Astrocyte (in vitro differentiated cells and primary cell): ENCODE measurements around the gene UBTF. TPM values are rescaled to one million over a fixed set of nuclear protein-coding genes. Genes with fewer than 3 reads are reported as not detected.

Source experiments
- DNase-seq: peaks from one replicate; pipeline ENCODE4 v3.0.0-alpha.2; 2010; ENCODE audit warnings: low read depth
- FAIRE-seq: peaks from 2 replicates; lab custom pipeline; 2011; peaks lifted over from hg19 to GRCh38; lab: Jason Lieb, UNC
- H2AFZ ChIP-seq: 2 replicates; pipeline ENCODE4 v1.6.0; 2012; ENCODE audit warnings: low read depth, low read length, inconsistent platforms
- H3K27ac ChIP-seq: 2 replicates; pipeline ENCODE4 v1.5.1; 2011; ENCODE audit warnings: low read depth, low read length, inconsistent platforms
- H3K27me3 ChIP-seq: 2 replicates; pipeline ENCODE4 v1.6.0; 2011; ENCODE audit warnings: low read length, inconsistent platforms; ENCODE audit not compliant: insufficient read depth
- H3K36me3 ChIP-seq: 2 replicates; pipeline ENCODE4 v1.5.1; 2011; ENCODE audit warnings: low read length, inconsistent platforms; ENCODE audit not compliant: insufficient read depth
- H3K4me1 ChIP-seq: 2 replicates; pipeline ENCODE4 v1.5.1; 2011; ENCODE audit warnings: low read length, inconsistent platforms; ENCODE audit not compliant: insufficient read depth
- H3K4me2 ChIP-seq: 2 replicates; pipeline ENCODE4 v1.6.0; 2012; ENCODE audit warnings: low read length, inconsistent platforms
- H3K4me3 ChIP-seq: 2 replicates; pipeline ENCODE4 v1.5.1; 2011; ENCODE audit warnings: low read depth, mild to moderate bottlenecking, low read length, inconsistent platforms; ENCODE audit not compliant: insufficient read depth
- H3K79me2 ChIP-seq: 2 replicates; pipeline ENCODE4 v1.6.0; 2012; ENCODE audit warnings: mild to moderate bottlenecking, low read length, inconsistent platforms; ENCODE audit not compliant: insufficient read depth
- H3K9ac ChIP-seq: 2 replicates; pipeline ENCODE4 v1.6.0; 2012; ENCODE audit warnings: mild to moderate bottlenecking, low read length, inconsistent platforms
- H3K9me3 ChIP-seq: 2 replicates; pipeline ENCODE4 v1.5.1; 2012; ENCODE audit warnings: low read depth, mild to moderate bottlenecking, low read length, inconsistent platforms; ENCODE audit not compliant: insufficient read depth
- H4K20me1 ChIP-seq: 2 replicates; pipeline ENCODE4 v1.6.0; 2012; ENCODE audit warnings: low read length, inconsistent platforms; ENCODE audit not compliant: insufficient read depth
- H3K27ac Mint-ChIP-seq: one replicate; pipeline ENCODE4 v1.8.0; 2021; ENCODE audit warnings: mild to moderate bottlenecking, mixed read lengths; ENCODE audit not compliant: unreplicated experiment
- H3K27me3 Mint-ChIP-seq: one replicate; pipeline ENCODE4 v1.8.0; 2021; ENCODE audit warnings: low read depth, mixed read lengths; ENCODE audit not compliant: unreplicated experiment
- H3K36me3 Mint-ChIP-seq: one replicate; pipeline ENCODE4 v1.8.0; 2021; ENCODE audit warnings: low read depth, mixed read lengths; ENCODE audit not compliant: unreplicated experiment
- H3K4me1 Mint-ChIP-seq: one replicate; pipeline ENCODE4 v1.8.0; 2021; ENCODE audit warnings: low read depth, mixed read lengths; ENCODE audit not compliant: unreplicated experiment
- H3K4me3 Mint-ChIP-seq: one replicate; pipeline ENCODE4 v1.8.0; 2021; ENCODE audit warnings: mild to moderate bottlenecking, moderate library complexity, mixed read lengths; ENCODE audit not compliant: unreplicated experiment
- H3K9me3 Mint-ChIP-seq: one replicate; pipeline ENCODE4 v1.8.0; 2021; ENCODE audit warnings: mild to moderate bottlenecking, mixed read lengths; ENCODE audit not compliant: unreplicated experiment
- CTCF ChIP-seq: IDR thresholded peaks from 2 replicates; pipeline ENCODE4 v1.5.1; 2011; ENCODE audit warnings: low read depth, mild to moderate bottlenecking, inconsistent platforms, low read length, moderate library complexity; ENCODE audit not compliant: insufficient read depth
- EZH2 ChIP-seq: IDR thresholded peaks from 2 replicates; pipeline ENCODE4 v1.6.1; 2012; ENCODE audit warnings: mild to moderate bottlenecking, low read length, inconsistent platforms; ENCODE audit not compliant: insufficient read depth
- total RNA-seq: library from RNA; stranded (reverse); gene quantifications from 2 replicates; pipeline ENCODE4 v1.2.1, GENCODE V29; 2021

UBTF gene
- total RNA-seq, 1 donor from 2014 or later: 48.0 TPM

- H3K4me1 ChIP-seq: peaks cover 19% of the 10 kb centered on the region
- peaks cover 5% of the 10 kb centered on the region for H3K4me1 Mint-ChIP-seq
- H3K27me3 ChIP-seq: no peaks in the 10 kb centered on the region
- H3K27me3 Mint-ChIP-seq: peaks cover 8% of the 10 kb centered on the region
- H3K9me3 ChIP-seq: no peaks in the 10 kb centered on the region
- peak; percentile 62 for DNase-seq
- H3K9ac ChIP-seq: no peak overlapping the region
- H2AFZ ChIP-seq: no peak overlapping the region
- FAIRE-seq: no peak
- H3K4me3 ChIP-seq: no peak overlapping the region
- H3K36me3 Mint-ChIP-seq: no peaks in the 10 kb centered on the region
- H3K9me3 Mint-ChIP-seq: no peaks in the 10 kb centered on the region
- H3K27ac Mint-ChIP-seq: no peak overlapping the region
- no peaks in the 10 kb centered on the region for H3K36me3 ChIP-seq
- no peak overlapping the region for H3K4me3 Mint-ChIP-seq
- peaks cover 12% of the 10 kb centered on the region for H4K20me1 ChIP-seq
- no peak overlapping the region for H3K4me2 ChIP-seq
- no peak overlapping the region for H3K27ac ChIP-seq
- no peak for TF ChIP-seq EZH2
- TF ChIP-seq CTCF: no peak
- H3K79me2 ChIP-seq: peaks cover 26% of the 10 kb centered on the region
These were observed 4.1 kb upstream of the UBTF start for GRCh38 chr17:44223541-44224071.

GRCh38 chr17:44222112-44222869 is 2.8 kb upstream of the UBTF start:
- Mint-ChIP-seq H3K4me1 (peaks cover 9% of the 10 kb centered on the region), H3K27ac (peak overlapping the region; percentile 86), H3K4me3 (peak overlapping the region; percentile 92), H3K36me3 (no peaks in the 10 kb centered on the region), H3K27me3 (no peaks in the 10 kb centered on the region), H3K9me3 (no peaks in the 10 kb centered on the region)
- Histone ChIP-seq H3K4me2 (peak overlapping the region; percentile 98), H3K27me3 (no peaks in the 10 kb centered on the region), H3K36me3 (peaks cover under 1% of the 10 kb centered on the region), H3K9me3 (no peaks in the 10 kb centered on the region), H3K4me1 (peaks cover 28% of the 10 kb centered on the region), H3K79me2 (peaks cover 36% of the 10 kb centered on the region), H3K9ac (peak overlapping the region; percentile 83), H3K4me3 (peak overlapping the region; percentile 76), H2AFZ (peak overlapping the region; percentile 77), H4K20me1 (peaks cover 22% of the 10 kb centered on the region), H3K27ac (peak overlapping the region; percentile 73)
- FAIRE-seq: no peak
- DNase-seq: peak; percentile 63
- TF ChIP-seq EZH2: no peak
- TF ChIP-seq CTCF: no peak

GRCh38 chr17:44221862-44222111 is 2.3 kb upstream of the UBTF start:
- DNase-seq (no peak), FAIRE-seq (no peak)
- peaks cover 41% of the 10 kb centered on the region for H3K79me2 ChIP-seq
- H2AFZ ChIP-seq: peak overlapping the region; percentile 77
- peak overlapping the region; percentile 98 for H3K4me2 ChIP-seq
- no peaks in the 10 kb centered on the region for H3K27me3 ChIP-seq
- Mint-ChIP-seq H3K36me3 (peaks cover 2% of the 10 kb centered on the region), H3K4me3 (peak overlapping the region; percentile 92), H3K9me3 (no peaks in the 10 kb centered on the region), H3K27ac (peak overlapping the region; percentile 70), H3K4me1 (peaks cover 10% of the 10 kb centered on the region), H3K27me3 (no peaks in the 10 kb centered on the region)
- H3K4me3 ChIP-seq: peak overlapping the region; percentile 76
- H3K36me3 ChIP-seq: peaks cover 6% of the 10 kb centered on the region
- TF ChIP-seq EZH2 (no peak), CTCF (no peak)
- H3K9ac ChIP-seq: peak overlapping the region; percentile 83
- peaks cover 30% of the 10 kb centered on the region for H3K4me1 ChIP-seq
- H3K9me3 ChIP-seq: no peaks in the 10 kb centered on the region
- H4K20me1 ChIP-seq: peaks cover 27% of the 10 kb centered on the region
- H3K27ac ChIP-seq: peak overlapping the region; percentile 73
